ENCODE results near the gene KCTD17.

Gene KCTD17

DNA sequence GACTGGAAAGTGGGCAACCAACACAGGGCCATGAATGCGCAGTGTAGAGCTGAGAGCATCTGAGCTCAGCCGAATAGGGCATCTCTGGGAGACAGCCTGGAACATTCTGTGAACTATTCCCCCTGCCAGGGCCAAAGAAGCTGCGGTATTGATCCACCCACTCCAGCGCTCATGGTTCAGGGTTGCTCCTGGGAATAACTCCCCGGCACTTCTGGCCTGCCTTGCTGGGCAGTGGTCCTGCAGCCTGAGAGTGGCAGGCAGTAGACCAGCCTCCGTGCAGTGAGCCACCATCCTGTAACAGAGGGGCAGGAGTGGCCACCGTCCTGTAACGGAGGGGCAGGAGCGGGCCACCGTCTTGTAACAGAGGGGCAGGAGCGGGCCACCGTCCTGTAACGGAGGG lies 45.8 kb downstream of the KCTD17 start:
- TF ChIP-seq TAF1 (IDR thresholded peaks at IDR 0.05; ENCODE audit: borderline replicate concordance, insufficient read depth, low read length), result no peak
- TF ChIP-seq FOXP2 (optimal IDR thresholded peaks at IDR 0.05; ENCODE audit: borderline replicate concordance, extremely low read depth, extremely low read length, insufficient read depth), result no peak
- no peak for TF ChIP-seq POLR2AphosphoS5 (IDR thresholded peaks at IDR 0.05; ENCODE audit: low read depth, low read length)

DNA sequence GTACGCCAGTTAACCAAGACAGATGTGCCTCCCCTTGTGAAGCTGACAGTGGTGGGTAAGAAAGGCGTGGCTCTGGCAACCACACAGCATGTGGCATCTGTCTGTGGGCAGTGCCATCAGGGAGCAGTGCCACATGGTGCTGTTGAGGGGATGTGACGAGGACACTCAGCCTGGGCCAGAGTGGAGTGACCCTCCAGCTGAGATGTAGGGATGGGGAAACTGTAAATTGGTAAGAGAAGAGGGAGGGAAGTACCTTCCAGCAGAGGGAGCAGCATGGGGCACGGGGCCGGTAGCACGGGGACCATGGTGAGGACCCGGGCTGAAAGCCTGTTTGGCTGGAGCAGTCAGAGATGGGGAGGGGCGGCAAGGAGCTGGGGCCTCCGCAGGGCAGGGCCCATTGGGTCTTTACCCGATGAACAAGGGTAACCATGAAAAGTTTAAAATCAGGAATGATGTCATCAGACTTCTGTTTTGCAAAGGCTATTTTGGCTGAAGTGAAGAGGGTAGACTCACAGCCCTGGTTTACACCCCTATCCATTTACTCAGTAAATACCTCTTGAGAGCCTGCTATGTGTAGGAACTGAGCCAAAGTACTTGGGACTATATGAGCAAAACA lies 47.5 kb downstream of the KCTD17 start:
- TF ChIP-seq SIN3A (IDR thresholded peaks at IDR 0.05; ENCODE audit: borderline replicate concordance, insufficient read depth, low read length), result no peak
- TF ChIP-seq TAF1 (IDR thresholded peaks at IDR 0.05; ENCODE audit: borderline replicate concordance, insufficient read depth, low read length), result no peak
- TF ChIP-seq, protein P1, sequence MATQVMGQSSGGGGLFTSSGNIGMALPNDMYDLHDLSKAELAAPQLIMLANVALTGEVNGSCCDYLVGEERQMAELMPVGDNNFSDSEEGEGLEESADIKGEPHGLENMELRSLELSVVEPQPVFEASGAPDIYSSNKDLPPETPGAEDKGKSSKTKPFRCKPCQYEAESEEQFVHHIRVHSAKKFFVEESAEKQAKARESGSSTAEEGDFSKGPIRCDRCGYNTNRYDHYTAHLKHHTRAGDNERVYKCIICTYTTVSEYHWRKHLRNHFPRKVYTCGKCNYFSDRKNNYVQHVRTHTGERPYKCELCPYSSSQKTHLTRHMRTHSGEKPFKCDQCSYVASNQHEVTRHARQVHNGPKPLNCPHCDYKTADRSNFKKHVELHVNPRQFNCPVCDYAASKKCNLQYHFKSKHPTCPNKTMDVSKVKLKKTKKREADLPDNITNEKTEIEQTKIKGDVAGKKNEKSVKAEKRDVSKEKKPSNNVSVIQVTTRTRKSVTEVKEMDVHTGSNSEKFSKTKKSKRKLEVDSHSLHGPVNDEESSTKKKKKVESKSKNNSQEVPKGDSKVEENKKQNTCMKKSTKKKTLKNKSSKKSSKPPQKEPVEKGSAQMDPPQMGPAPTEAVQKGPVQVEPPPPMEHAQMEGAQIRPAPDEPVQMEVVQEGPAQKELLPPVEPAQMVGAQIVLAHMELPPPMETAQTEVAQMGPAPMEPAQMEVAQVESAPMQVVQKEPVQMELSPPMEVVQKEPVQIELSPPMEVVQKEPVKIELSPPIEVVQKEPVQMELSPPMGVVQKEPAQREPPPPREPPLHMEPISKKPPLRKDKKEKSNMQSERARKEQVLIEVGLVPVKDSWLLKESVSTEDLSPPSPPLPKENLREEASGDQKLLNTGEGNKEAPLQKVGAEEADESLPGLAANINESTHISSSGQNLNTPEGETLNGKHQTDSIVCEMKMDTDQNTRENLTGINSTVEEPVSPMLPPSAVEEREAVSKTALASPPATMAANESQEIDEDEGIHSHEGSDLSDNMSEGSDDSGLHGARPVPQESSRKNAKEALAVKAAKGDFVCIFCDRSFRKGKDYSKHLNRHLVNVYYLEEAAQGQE (IDR thresholded peaks at IDR 0.05; ENCODE audit: insufficient read depth in 1 of 2, low read depth in 2 of 2, low read length in 2 of 2), result no peak
- TF ChIP-seq POLR2AphosphoS5 (IDR thresholded peaks at IDR 0.05; ENCODE audit: low read depth, low read length), result no peak
- TF ChIP-seq FOXP2 (optimal IDR thresholded peaks at IDR 0.05; ENCODE audit: borderline replicate concordance, extremely low read depth, extremely low read length, insufficient read depth), result no peak

DNA sequence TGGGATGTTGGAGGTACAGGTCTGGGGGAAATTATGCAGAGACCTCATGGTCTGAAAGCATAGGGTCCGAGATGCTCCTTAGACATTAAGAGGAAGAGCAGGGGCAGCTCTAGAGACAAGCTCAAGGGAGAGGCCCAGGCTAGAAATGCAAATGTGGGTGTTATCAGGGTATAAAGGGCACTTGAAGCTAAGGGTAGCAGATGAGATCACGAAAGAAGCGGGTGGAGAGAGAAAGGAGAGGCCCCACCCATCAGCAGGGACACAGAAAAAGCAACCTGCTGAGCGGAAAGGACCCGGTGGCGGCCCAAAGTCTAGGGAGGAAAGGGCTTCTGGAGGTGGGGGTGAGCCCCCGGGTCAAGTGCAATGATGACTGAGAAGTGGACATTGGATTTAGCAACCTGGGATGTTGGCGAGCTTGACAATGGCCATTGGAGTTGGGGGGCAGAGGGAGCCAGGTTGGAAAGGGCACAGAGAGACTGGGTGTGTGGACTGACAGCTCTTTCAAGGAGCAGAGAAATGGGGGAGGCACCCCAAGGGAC lies 49.1 kb downstream of the KCTD17 start:
- TF ChIP-seq FOXP2 (optimal IDR thresholded peaks at IDR 0.05; ENCODE audit: borderline replicate concordance, extremely low read depth, extremely low read length, insufficient read depth), result no peak

DNA sequence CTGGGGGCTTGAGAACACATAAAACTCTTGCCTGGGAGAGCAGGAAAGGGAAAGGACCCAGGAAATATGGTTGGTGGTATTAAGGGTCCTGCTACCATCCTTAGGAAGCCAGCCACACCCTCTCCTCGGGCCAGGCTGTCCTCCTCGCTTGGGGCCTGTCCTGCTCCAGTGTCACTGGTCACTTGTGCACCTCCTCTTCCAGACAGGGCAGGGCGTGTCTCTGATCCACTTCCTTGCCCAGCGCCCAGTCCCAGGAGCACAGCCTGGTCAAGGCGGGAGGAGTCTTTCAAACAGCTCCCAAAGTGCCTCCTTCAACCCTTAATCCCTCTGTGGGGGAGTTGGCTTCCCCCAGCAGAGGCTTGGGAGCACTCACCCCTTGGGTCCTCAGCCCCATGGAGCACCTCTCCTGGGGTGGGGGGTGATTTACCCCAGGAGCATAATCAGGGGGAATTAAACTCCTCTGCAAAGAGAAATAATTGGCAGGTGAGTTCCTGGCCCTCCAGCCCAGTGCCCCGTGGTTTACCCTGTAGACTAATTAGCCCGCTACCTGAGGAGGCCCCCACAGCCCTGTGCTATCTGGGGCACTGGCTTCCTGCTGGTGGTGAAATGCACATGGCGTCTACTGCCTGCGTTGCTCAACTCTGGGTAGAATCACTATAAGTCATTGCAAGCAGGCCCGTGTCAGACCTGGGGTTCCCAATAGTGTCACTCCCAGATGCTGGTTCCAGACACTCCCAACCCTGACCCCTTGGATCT lies 49.9 kb downstream of the KCTD17 start:
- TF ChIP-seq SIN3A (IDR thresholded peaks at IDR 0.05; ENCODE audit: borderline replicate concordance, insufficient read depth, low read length), result no peak
- TF ChIP-seq FOXP2 (optimal IDR thresholded peaks at IDR 0.05; ENCODE audit: borderline replicate concordance, extremely low read depth, extremely low read length, insufficient read depth), result no peak
- TF ChIP-seq, protein P1 (IDR thresholded peaks at IDR 0.05; ENCODE audit: insufficient read depth in 1 of 2, low read depth in 2 of 2, low read length in 2 of 2), result no peak
- TF ChIP-seq TAF1 (IDR thresholded peaks at IDR 0.05; ENCODE audit: borderline replicate concordance, insufficient read depth, low read length), result no peak
- TF ChIP-seq POLR2AphosphoS5 (IDR thresholded peaks at IDR 0.05; ENCODE audit: low read depth, low read length), result no peak

DNA sequence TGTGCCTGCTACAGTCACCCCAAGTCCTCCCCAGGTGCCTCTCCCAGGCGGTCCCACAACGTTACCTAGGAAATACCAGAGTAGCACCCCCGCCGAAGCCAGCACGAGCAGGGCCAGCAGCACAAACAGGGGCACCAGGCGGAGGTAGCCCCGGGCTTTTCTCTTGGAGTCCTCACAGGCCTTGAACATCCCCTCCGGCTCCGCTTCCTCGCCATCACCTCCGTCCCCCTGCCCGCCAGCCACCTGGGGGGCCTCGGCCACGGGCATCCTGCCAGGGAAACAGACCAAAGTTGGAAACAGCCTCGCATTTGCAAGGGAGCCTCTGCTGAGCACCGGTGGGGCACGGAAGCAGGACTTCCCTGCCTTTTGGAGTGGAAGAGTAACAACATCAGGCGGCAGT lies 51.6 kb downstream of the KCTD17 start:
- TF ChIP-seq SIN3A (IDR thresholded peaks at IDR 0.05; ENCODE audit: borderline replicate concordance, insufficient read depth, low read length) (no peak), POLR2AphosphoS5 (IDR thresholded peaks at IDR 0.05; ENCODE audit: low read depth, low read length) (no peak), FOXP2 (optimal IDR thresholded peaks at IDR 0.05; ENCODE audit: borderline replicate concordance, extremely low read depth, extremely low read length, insufficient read depth) (no peak), TAF1 (IDR thresholded peaks at IDR 0.05; ENCODE audit: borderline replicate concordance, insufficient read depth, low read length) (no peak)
- TF ChIP-seq, protein P1 (IDR thresholded peaks at IDR 0.05; ENCODE audit: insufficient read depth in 1 of 2, low read depth in 2 of 2, low read length in 2 of 2), result no peak

Measured in PFSK-1 (cell line).